Liver (tissue), 3 donors: ENCODE results near the gene FAM204A.

Source experiments
- CTCF ChIP-seq: fragments of 150-350 bp; IDR thresholded peaks from 2 replicates; pipeline ENCODE4 v1.5.1; 2017; ENCODE audit warnings: improper control_type of control experiment, low read depth, low read length; ENCODE audit not compliant: missing input control
- GABPA ChIP-seq, 2 donors: IDR thresholded peaks in 1 of 2; conservative IDR thresholded peaks in 1 of 2; 2 replicates each; pipeline ENCODE4 v1.6.1; 2016; ENCODE audit warnings: antibody characterized with exemption in 2 of 2, mild to moderate bottlenecking in 1 of 2, moderate library complexity in 1 of 2
- TAF1 ChIP-seq: conservative IDR thresholded peaks from 2 replicates; pipeline ENCODE4 v1.6.1; 2016; ENCODE audit warnings: antibody characterized with exemption, mild to moderate bottlenecking
- donor health status: healthy.
- donor health status: healthy.

- TF ChIP-seq CTCF (no peak), TAF1 (no peak), GABPA (IDR thresholded peaks at IDR 0.05 in 1 of 2, conservative IDR thresholded peaks at IDR 0.05 in 1 of 2) (no peak)
Measured at GRCh38 chr10:118276727-118277126, 65.4 kb downstream of the FAM204A start.
